Kidney (tissue), 14 donors: ENCODE measurements around the gene TBX1. TPM values are rescaled to one million over a fixed set of nuclear protein-coding genes. Genes with fewer than 3 reads are reported as not detected.
"Not testable (repeated sequence)": the region's sequence is repeated elsewhere in the genome, so short reads cannot be mapped to it uniquely, and the experiment has no call there.

Experiments
- DNase-seq, 5 donors: peaks; one replicate each; pipeline ENCODE4 v3.0.0-alpha.2; 2013 to 2020
- FAIRE-seq: peaks from 2 replicates; lab custom pipeline; 2012; peaks lifted over from hg19 to GRCh38; lab: Jason Lieb, UNC
- H3K27ac ChIP-seq, 2 donors: one replicate each; pipeline ENCODE4 v1.7.0; 2013; ENCODE audit warnings: low read depth in 2 of 2, low read length in 2 of 2, inconsistent platforms in 1 of 2
- H3K27me3 ChIP-seq: one replicate; pipeline ENCODE4 v1.7.1; 2013; ENCODE audit warnings: low read length, inconsistent platforms; ENCODE audit not compliant: control insufficient read depth, insufficient read depth
- H3K36me3 ChIP-seq, 3 donors: one replicate each; pipeline versions ENCODE4 v1.7.0 to v1.7.1; 2013; ENCODE audit warnings: low read length in 3 of 3, control low read depth in 1 of 3, inconsistent platforms in 1 of 3; ENCODE audit not compliant: insufficient read depth in 3 of 3, control insufficient read depth in 2 of 3
- H3K4me1 ChIP-seq, 3 donors: one replicate each; pipeline versions ENCODE4 v1.7.0 to v1.7.1; 2013; ENCODE audit warnings: low read length in 3 of 3, inconsistent platforms in 1 of 3, low read depth in 1 of 3; ENCODE audit not compliant: control insufficient read depth in 2 of 3, insufficient read depth in 2 of 3
- H3K4me3 ChIP-seq, 3 donors: one replicate each; pipeline versions ENCODE4 v1.7.0 to v1.8.1; 2013; ENCODE audit warnings: low read length in 3 of 3, control low read depth in 1 of 3, inconsistent platforms in 1 of 3
- H3K9ac ChIP-seq, 3 donors: one replicate each; pipeline versions ENCODE4 v1.7.0 to v1.7.1; 2013; ENCODE audit warnings: low read length in 3 of 3, control low read depth in 1 of 3, inconsistent platforms in 1 of 3
- H3K9me3 ChIP-seq, 3 donors: one replicate each; pipeline versions ENCODE4 v1.7.0 to v1.7.1; 2013; ENCODE audit warnings: low read length in 3 of 3, control low read depth in 1 of 3, inconsistent platforms in 1 of 3; ENCODE audit not compliant: control insufficient read depth in 2 of 3, insufficient read depth in 1 of 3
- intact Hi-C: fragments of 100-400 bp; cut with DNase I; formaldehyde crosslinking; loops from one replicate; pipeline ENCODE4 v1.11.1; 2022
- polyA plus RNA-seq: library from polyadenylated mRNA; stranded (reverse); fragments of 350-450 nt; fragmentation: Illumina TruSeq; extraction: RNeasy Lipid Tissue Mini Kit (QIAGEN cat#74804); gene quantifications from one replicate; pipeline ENCODE4 v1.2.3, GENCODE V29; 2014; ENCODE audit warnings: low read depth, low replicate concordance; ENCODE audit not compliant: insufficient read depth
- total RNA-seq: library from RNA; stranded (reverse); fragmentation: NEBNext Ultra II Directional; extraction: Animal tissue kit (Norgen Biotek cat#: 25700); gene quantifications from one replicate; pipeline ENCODE4 v1.2.1, GENCODE V29; 2021
- TF ChIP-seq, protein P1 (sequence below): IDR thresholded peaks from 3 replicates; pipeline ENCODE4 v1.5.1; 2012; ENCODE audit warnings: mild to moderate bottlenecking, moderate library complexity, borderline replicate concordance; ENCODE audit not compliant: insufficient read depth; ENCODE audit errors: extremely low read depth
- donor health status: control.
- donor health status: control.
- donor health status: control.
- donor health status: control.
- donor health status: control.
- donor health status: DM: yes; HTN: yes; CAD: no.
- donor health status: Normal renal cell carcinoma (clear cell type).

The TBX1 gene
- total and polyA plus RNA-seq, 2 donors from 2014 or later, result 0.45 to 5.5 TPM

DNA sequence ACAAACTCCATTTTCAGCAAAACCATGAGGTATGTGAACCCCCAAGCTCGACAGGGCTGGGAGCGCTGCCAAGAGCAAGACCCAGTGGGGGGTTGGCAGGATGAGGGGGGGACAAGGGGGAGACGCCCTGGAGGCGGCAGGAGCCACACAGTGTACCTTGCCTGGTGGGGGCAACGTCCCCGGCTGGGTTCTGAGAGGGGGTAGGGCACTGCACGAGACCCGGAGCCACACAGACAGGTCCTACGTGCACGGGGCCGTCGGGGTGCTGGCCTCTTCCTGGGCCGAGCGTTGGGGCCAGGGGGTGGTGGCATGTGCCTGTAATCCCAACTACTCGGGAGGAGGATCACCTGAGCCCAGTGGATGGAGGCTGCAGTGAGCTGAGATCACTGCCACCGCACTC lies 28.8 kb downstream of the TBX1 start:
- no peak overlapping the region for H3K4me3 ChIP-seq
- H3K27me3 ChIP-seq, result no peaks in the 10 kb centered on the region
- DNase-seq (peak in 2 of 5 donors; percentile 24 to 63), FAIRE-seq (no peak)
- intact Hi-C loops, result no loop called here
- H3K9me3 ChIP-seq, result no peaks in the 10 kb centered on the region
- H3K4me1 ChIP-seq, result no peaks in the 10 kb centered on the region
- no peak overlapping the region for H3K9ac ChIP-seq
- TF ChIP-seq, protein P1, sequence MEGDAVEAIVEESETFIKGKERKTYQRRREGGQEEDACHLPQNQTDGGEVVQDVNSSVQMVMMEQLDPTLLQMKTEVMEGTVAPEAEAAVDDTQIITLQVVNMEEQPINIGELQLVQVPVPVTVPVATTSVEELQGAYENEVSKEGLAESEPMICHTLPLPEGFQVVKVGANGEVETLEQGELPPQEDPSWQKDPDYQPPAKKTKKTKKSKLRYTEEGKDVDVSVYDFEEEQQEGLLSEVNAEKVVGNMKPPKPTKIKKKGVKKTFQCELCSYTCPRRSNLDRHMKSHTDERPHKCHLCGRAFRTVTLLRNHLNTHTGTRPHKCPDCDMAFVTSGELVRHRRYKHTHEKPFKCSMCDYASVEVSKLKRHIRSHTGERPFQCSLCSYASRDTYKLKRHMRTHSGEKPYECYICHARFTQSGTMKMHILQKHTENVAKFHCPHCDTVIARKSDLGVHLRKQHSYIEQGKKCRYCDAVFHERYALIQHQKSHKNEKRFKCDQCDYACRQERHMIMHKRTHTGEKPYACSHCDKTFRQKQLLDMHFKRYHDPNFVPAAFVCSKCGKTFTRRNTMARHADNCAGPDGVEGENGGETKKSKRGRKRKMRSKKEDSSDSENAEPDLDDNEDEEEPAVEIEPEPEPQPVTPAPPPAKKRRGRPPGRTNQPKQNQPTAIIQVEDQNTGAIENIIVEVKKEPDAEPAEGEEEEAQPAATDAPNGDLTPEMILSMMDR, result no peak
- no peak overlapping the region for H3K27ac ChIP-seq
- no peaks in the 10 kb centered on the region for H3K36me3 ChIP-seq

- intact Hi-C loops, result no loop called here
- DNase-seq (no peak), FAIRE-seq (no peak)
- H3K27me3 ChIP-seq, result no peaks in the 10 kb centered on the region
- TF ChIP-seq, protein P1, result no peak
- no peaks in the 10 kb centered on the region for H3K4me1 ChIP-seq
- H3K4me3 ChIP-seq, result no peak overlapping the region
- H3K27ac ChIP-seq, result no peak overlapping the region
- no peaks in the 10 kb centered on the region for H3K36me3 ChIP-seq
- no peak overlapping the region for H3K9ac ChIP-seq
- H3K9me3 ChIP-seq, result no peaks in the 10 kb centered on the region
Measured at GRCh38 chr22:19789828-19790227, 29.2 kb downstream of the TBX1 start.

GRCh38 chr22:19791243-19791642 lies 30.7 kb downstream of the TBX1 start:
- no peak overlapping the region for H3K4me3 ChIP-seq
- no peak for FAIRE-seq
- intact Hi-C loops, result no loop called here

GRCh38 chr22:19791894-19792293 lies 31.3 kb downstream of the TBX1 start:
- intact Hi-C loops, result no loop called here
- TF ChIP-seq, protein P1, result no peak

More at GRCh38 chr22:19791243-19791642, 30.7 kb downstream of the TBX1 start:
- Histone ChIP-seq H3K27me3 (no peaks in the 10 kb centered on the region), H3K27ac (no peak overlapping the region), H3K4me1 (no peaks in the 10 kb centered on the region), H3K9ac (no peak overlapping the region), H3K36me3 (no peaks in the 10 kb centered on the region), H3K9me3 (no peaks in the 10 kb centered on the region)
- TF ChIP-seq, protein P1, result no peak
- no peak for DNase-seq

DNA sequence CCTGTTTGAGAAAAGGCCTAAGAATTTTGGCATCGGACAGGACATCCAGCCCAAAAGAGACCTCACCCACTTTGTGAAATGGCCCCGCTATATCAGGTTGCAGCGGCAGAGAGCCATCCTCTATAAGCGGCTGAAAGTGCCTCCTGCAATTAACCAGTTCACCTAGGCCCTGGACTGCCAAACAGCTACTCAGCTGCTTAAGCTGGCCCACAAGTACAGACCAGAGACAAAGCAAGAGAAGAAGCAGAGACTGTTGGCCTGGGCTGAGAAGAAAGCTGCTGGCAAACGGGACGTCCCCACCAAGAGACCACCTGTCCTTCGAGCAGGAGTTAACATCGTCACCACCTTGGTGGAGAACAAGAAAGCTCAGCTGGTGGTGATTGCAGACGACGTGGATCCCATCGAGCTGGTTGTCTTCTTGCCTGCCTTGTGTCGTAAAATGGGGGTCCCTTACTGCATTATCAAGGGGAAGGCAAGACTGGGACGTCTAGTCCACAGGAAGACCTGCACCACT lies 31.9 kb downstream of the TBX1 start:
- FAIRE-seq, H3K27ac ChIP-seq, H3K27me3 ChIP-seq, H3K36me3 ChIP-seq, intact Hi-C loops, H3K9me3 ChIP-seq, H3K4me3 ChIP-seq, H3K4me1 ChIP-seq, H3K9ac ChIP-seq: not testable (repeated sequence)
- DNase-seq, result peak in 1 of 5 donors; percentile 15

More at GRCh38 chr22:19791894-19792293, 31.3 kb downstream of the TBX1 start:
- no peaks in the 10 kb centered on the region for H3K36me3 ChIP-seq
- DNase-seq (no peak), FAIRE-seq (no peak)
- H3K4me1 ChIP-seq, result no peaks in the 10 kb centered on the region
- no peak overlapping the region for H3K9ac ChIP-seq
- no peaks in the 10 kb centered on the region for H3K27me3 ChIP-seq
- H3K27ac ChIP-seq, result no peak overlapping the region
- H3K9me3 ChIP-seq, result no peaks in the 10 kb centered on the region
- H3K4me3 ChIP-seq, result no peak overlapping the region
